ENCODE measurements around the gene TAGAP. TPM values are rescaled to one million over a fixed set of nuclear protein-coding genes. Genes with fewer than 3 reads are reported as not detected.

The TAGAP gene
- total and polyA plus RNA-seq, 9 of the 15 experiments (the other 6 are each of a cell fraction or from before 2014, with no cell fraction given): 0.07 TPM; not detected in 8

GRCh38 chr6:158999666-159000403 lies 45.0 kb downstream of the TAGAP start, which contains the start of gene RSPH3 (continued):
- TF ChIP-seq FIP1L1 (IDR thresholded peaks at IDR 0.05; ENCODE audit: low read depth, low read length, poor library complexity, severe bottlenecking) (peak; percentile 94), ELF2 (CRISPR knock-in tag; IDR thresholded peaks at IDR 0.05) (peak; percentile 71), ELF1 (tag; IDR thresholded peaks at IDR 0.05) (peak; percentile 94), SRSF9 (IDR thresholded peaks at IDR 0.05; ENCODE audit: borderline replicate concordance, low read depth, low read length) (no peak), ZNF57 (CRISPR knock-in tag; IDR thresholded peaks at IDR 0.05) (no peak), ZNF444 (CRISPR knock-in tag; IDR thresholded peaks at IDR 0.05) (peak; percentile 67; the same call in 1 of the 2 replicates), BDP1 (IDR thresholded peaks at IDR 0.05; ENCODE audit: insufficient read depth, insufficient read length) (no peak), CEBPB (tag; IDR thresholded peaks at IDR 0.05) (no peak), U2AF2 (optimal IDR thresholded peaks at IDR 0.05; ENCODE audit: low read depth, low read length) (no peak), CHAMP1 (IDR thresholded peaks at IDR 0.05) (peak; percentile 77; the same call in 1 of the 2 replicates), ZC3H11A (IDR thresholded peaks at IDR 0.05; ENCODE audit: low read depth, low read length) (no peak), ATF2 (CRISPR knock-in tag; IDR thresholded peaks at IDR 0.05) (no peak), HDGF (IDR thresholded peaks at IDR 0.05) (no peak), ZNF324 (CRISPR knock-in tag; IDR thresholded peaks at IDR 0.05) (no peak), SRF (CRISPR knock-in tag; IDR thresholded peaks at IDR 0.05) (peak in 1 of 2 experiments; percentile 94; a peak in 2 of 4 replicates), ZHX1 (conservative IDR thresholded peaks at IDR 0.05; ENCODE audit: low read length) (no peak; the same call in 1 of the 2 replicates), NR0B1 (IDR thresholded peaks at IDR 0.05; ENCODE audit: partially characterized antibody) (no peak), ZNF644 (tag; IDR thresholded peaks at IDR 0.05; ENCODE audit: low read depth) (no peak; the same call in 1 of the 2 replicates), ZNF699 (CRISPR knock-in tag; IDR thresholded peaks at IDR 0.05; ENCODE audit: insufficient replicate concordance) (no peak), MEF2A (IDR thresholded peaks at IDR 0.05; ENCODE audit: control insufficient read depth, low read depth, low read length) (no peak), BHLHE40 (IDR thresholded peaks at IDR 0.05; ENCODE audit: low read length) (peak; percentile 4; the same call in 1 of the 2 replicates)
